Lung microvascular endothelial cell (primary cell): ENCODE data around the gene KCNMB3. TPM values are rescaled to one million over a fixed set of nuclear protein-coding genes. Genes with fewer than 3 reads are reported as not detected.

ENCODE experiments used
- DNase-seq, 2 donors: peaks; one replicate each; pipeline versions ENCODE4 v3.0.0 to v3.0.0-alpha.2; 2010; ENCODE audit warnings: low read depth in 2 of 2
- total RNA-seq: library from RNA; depleted of rRNA; stranded (reverse); fragments of >200 nt; gene quantifications from 2 replicates; pipeline ENCODE4 v1.2.1, GENCODE V29; 2014

KCNMB3 gene
- total RNA-seq, 1 donor from 2014 or later, result 2.6 TPM

GRCh38 chr3:179200790-179201189, 50.1 kb downstream of the KCNMB3 start:
- DNase-seq, result no peak

- no peak for DNase-seq
These were observed 54.2 kb downstream of the KCNMB3 start for GRCh38 chr3:179196700-179197099.

- peak; percentile 59 to 86 for DNase-seq
These were observed 54.8 kb downstream of the KCNMB3 start for GRCh38 chr3:179196098-179196497.

GRCh38 chr3:179194931-179195330, 56.0 kb downstream of the KCNMB3 start:
- no peak for DNase-seq

Other genes starting within 250 kb of the KCNMB3 start
- 18.7 and 22.2 TPM in 2 replicates for gene ZMAT3, start 179.3 kb downstream of the KCNMB3 start, total RNA-seq
- gene PIK3CA, start 102.8 kb downstream of the KCNMB3 start, total RNA-seq, result 18.7 and 23.2 TPM in 2 replicates
- gene ZNF639, start 71.9 kb upstream of the KCNMB3 start, total RNA-seq, result 22.9 and 31.2 TPM in 2 replicates
- gene MFN1, start 96.6 kb upstream of the KCNMB3 start, total RNA-seq, result 29.0 and 33.5 TPM in 2 replicates
- gene GNB4, start 200.4 kb upstream of the KCNMB3 start, total RNA-seq, result 49.0 and 49.2 TPM in 2 replicates